Loucy (cell line): ENCODE data around the gene MUC20.

Experiments used
- H2AFZ ChIP-seq: fragments of 200-600 bp; sonication (generic); 2 replicates; pipeline ENCODE4 v1.6.0; 2016; ENCODE audit warnings: antibody characterized with exemption, mild to moderate bottlenecking, low read length, moderate library complexity
- H3F3A ChIP-seq: fragments of 200-600 bp; 2 replicates; pipeline ENCODE4 v1.6.0; 2016; ENCODE audit warnings: antibody characterized with exemption, low read depth, mild to moderate bottlenecking
- H3K27me3 ChIP-seq: fragments of 200-600 bp; sonication (generic); 2 replicates; pipeline ENCODE4 v1.6.1; 2014; ENCODE audit warnings: low read length, mild to moderate bottlenecking; ENCODE audit not compliant: insufficient read depth, poor library complexity, severe bottlenecking
- H3K36me3 ChIP-seq: fragments of 200-600 bp; sonication (generic); 2 replicates; pipeline ENCODE4 v1.6.1; 2016; ENCODE audit warnings: low read length; ENCODE audit not compliant: insufficient read depth
- H3K4me1 ChIP-seq: fragments of 200-600 bp; sonication (generic); 2 replicates; pipeline ENCODE4 v1.5.1; 2014; ENCODE audit warnings: low read length, mild to moderate bottlenecking; ENCODE audit not compliant: insufficient read depth, poor library complexity, severe bottlenecking
- H3K4me2 ChIP-seq: fragments of 200-600 bp; sonication (generic); 2 replicates; pipeline ENCODE4 v1.6.0; 2014; ENCODE audit warnings: antibody characterized with exemption, low read length, low read depth, mild to moderate bottlenecking; ENCODE audit not compliant: poor library complexity, severe bottlenecking
- H3K4me3 ChIP-seq: fragments of 200-600 bp; sonication (generic); 2 replicates; pipeline ENCODE4 v1.5.1; 2014; ENCODE audit warnings: low read length, mild to moderate bottlenecking, mixed read lengths; ENCODE audit not compliant: poor library complexity, severe bottlenecking
- H3K79me2 ChIP-seq: fragments of 200-600 bp; sonication (generic); 2 replicates; pipeline ENCODE4 v1.6.1; 2014; ENCODE audit warnings: low read length; ENCODE audit not compliant: insufficient read depth
- H3K9ac ChIP-seq: fragments of 200-600 bp; sonication (generic); 2 replicates; pipeline ENCODE4 v1.6.0; 2014; ENCODE audit warnings: mild to moderate bottlenecking, low read depth, low read length, moderate library complexity; ENCODE audit not compliant: poor library complexity, severe bottlenecking
- H3K9me2 ChIP-seq: fragments of 200-600 bp; sonication (generic); replicated peaks from 2 replicates; pipeline ENCODE4 v1.6.1; 2016; ENCODE audit warnings: low read depth, low read length, mixed read lengths
- H3K9me3 ChIP-seq: fragments of 200-600 bp; sonication (generic); 2 replicates; pipeline ENCODE4 v1.6.1; 2014; ENCODE audit warnings: mild to moderate bottlenecking, antibody characterized with exemption, low read length, low read depth; ENCODE audit not compliant: insufficient read depth
- H4K20me1 ChIP-seq: fragments of 200-600 bp; sonication (generic); 2 replicates; pipeline ENCODE4 v1.6.0; 2014; ENCODE audit warnings: antibody characterized with exemption, low read length, mild to moderate bottlenecking; ENCODE audit not compliant: insufficient read depth, poor library complexity, severe bottlenecking
- CTCF ChIP-seq: fragments of 200-600 bp; sonication (generic); conservative IDR thresholded peaks from 2 replicates; pipeline ENCODE4 v1.5.1; 2014; ENCODE audit warnings: mild to moderate bottlenecking, antibody characterized with exemption, low read length
- EZH2phosphoT487 ChIP-seq: fragments of 200-600 bp; IDR thresholded peaks from 2 replicates; pipeline ENCODE4 v1.6.1; 2018; ENCODE audit warnings: antibody characterized with exemption, mild to moderate bottlenecking, moderate library complexity, borderline replicate concordance

The MUC20 gene

GRCh38 chr3:195696632-195697278, 24.0 kb upstream of the MUC20 start:
- no peaks in the 10 kb centered on the region for H3K4me1 ChIP-seq
- no peak overlapping the region for H3K4me2 ChIP-seq
- H4K20me1 ChIP-seq, result peaks cover 14% of the 10 kb centered on the region
- no peak overlapping the region for H3K9ac ChIP-seq
- peaks cover 5% of the 10 kb centered on the region; the same call in 1 of the 2 replicates for H3F3A ChIP-seq
- TF ChIP-seq EZH2phosphoT487 (no peak), CTCF (no peak)
- no peaks in the 10 kb centered on the region for H3K79me2 ChIP-seq
- H3K9me2 ChIP-seq, result no peaks in the 10 kb centered on the region
- no peak overlapping the region for H3K4me3 ChIP-seq
- no peaks in the 10 kb centered on the region for H3K9me3 ChIP-seq
- no peaks in the 10 kb centered on the region for H3K27me3 ChIP-seq
- H3K36me3 ChIP-seq, result peaks cover 25% of the 10 kb centered on the region; the same call in 1 of the 2 replicates
- no peak overlapping the region for H2AFZ ChIP-seq

- Histone ChIP-seq H3K4me1 (no peaks in the 10 kb centered on the region), H3K9me2 (no peaks in the 10 kb centered on the region), H3K4me2 (no peak overlapping the region), H2AFZ (no peak overlapping the region), H3K27me3 (no peaks in the 10 kb centered on the region), H3K36me3 (peaks cover 16% of the 10 kb centered on the region; the same call in 1 of the 2 replicates), H3F3A (peaks cover 5% of the 10 kb centered on the region; the same call in 1 of the 2 replicates), H3K9ac (no peak overlapping the region), H3K4me3 (no peak overlapping the region), H4K20me1 (peaks cover 11% of the 10 kb centered on the region), H3K9me3 (no peaks in the 10 kb centered on the region), H3K79me2 (no peaks in the 10 kb centered on the region)
- TF ChIP-seq EZH2phosphoT487, result no peak
- TF ChIP-seq CTCF, result no peak
These were observed 23.0 kb upstream of the MUC20 start for GRCh38 chr3:195697582-195698324.

GRCh38 chr3:195698325-195698646, 22.5 kb upstream of the MUC20 start:
- Histone ChIP-seq H3K4me2 (no peak overlapping the region), H3K27me3 (no peaks in the 10 kb centered on the region), H3K9ac (no peak overlapping the region), H3K9me3 (no peaks in the 10 kb centered on the region), H4K20me1 (peaks cover 11% of the 10 kb centered on the region), H3K4me1 (no peaks in the 10 kb centered on the region), H3K4me3 (no peak overlapping the region), H3K9me2 (no peaks in the 10 kb centered on the region), H3K79me2 (no peaks in the 10 kb centered on the region), H3K36me3 (peaks cover 14% of the 10 kb centered on the region; the same call in 1 of the 2 replicates), H3F3A (peaks cover 5% of the 10 kb centered on the region; the same call in 1 of the 2 replicates), H2AFZ (no peak overlapping the region)
- TF ChIP-seq EZH2phosphoT487, result no peak
